ENCODE measurements around the gene RACGAP1. TPM values are rescaled to one million over a fixed set of nuclear protein-coding genes. Genes with fewer than 3 reads are reported as not detected.

RACGAP1 gene
- polyA plus RNA-seq, 1 of the 3 experiments (the other 2 are of a cell fraction): 21.5 TPM

DNA sequence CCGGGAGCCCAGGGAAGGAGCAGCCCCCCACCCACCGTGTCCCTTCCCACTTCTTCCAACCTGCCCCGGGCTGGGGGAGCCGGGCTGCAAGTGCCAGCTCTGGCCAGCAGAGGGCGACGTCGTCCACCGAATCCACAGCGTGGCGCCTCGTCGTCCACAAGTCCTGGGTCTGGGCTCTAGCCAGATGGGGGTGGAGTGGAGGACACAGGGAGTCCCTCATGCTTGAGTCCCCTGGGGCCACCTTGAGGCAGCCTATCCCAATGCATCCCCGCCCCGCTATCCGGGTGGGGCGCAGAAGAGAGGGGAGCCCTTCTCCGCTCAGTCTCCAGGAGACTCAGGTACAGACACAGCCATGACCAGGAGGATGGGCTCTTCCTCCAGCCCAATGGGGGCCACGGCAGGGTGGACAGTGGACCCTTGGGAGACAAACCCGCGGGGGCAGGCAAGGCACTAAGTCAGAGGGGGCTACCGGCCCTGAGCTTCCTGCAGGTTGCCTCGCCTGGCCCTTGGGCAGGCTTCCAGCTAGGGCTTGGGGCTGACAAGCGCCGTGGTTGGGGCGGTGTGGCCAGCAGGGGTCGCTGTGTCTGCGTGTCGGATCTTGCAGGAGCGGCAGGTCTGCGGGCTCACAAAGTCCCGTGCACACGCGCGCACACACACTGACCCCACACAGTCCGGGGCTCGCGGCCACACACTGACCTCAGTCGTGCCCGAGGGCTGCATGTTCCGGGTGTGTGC is 58.1 kb downstream of the RACGAP1 start:
- Histone ChIP-seq H3K27me3 (ENCODE audit: insufficient read depth) (no peaks in the 10 kb centered on the region), H3K27ac (ENCODE audit: low read depth in 2 of 2, low read length in 1 of 2) (peak overlapping the region in 1 of 2 experiments; percentile 60; a peak in 1 of 4 replicates), H3K36me3 (replicated peaks in 1 of 2; ENCODE audit: control insufficient read depth in 1 of 2, insufficient read depth in 2 of 2, low read length in 1 of 2) (no peaks in the 10 kb centered on the region), H3K4me3 (ENCODE audit: low read depth in 2 of 2, low read length in 1 of 2) (peak overlapping the region; percentile 47 to 64), H3K9ac (no peak overlapping the region), H3K4me2 (peak overlapping the region; percentile 96), H3K4me1 (ENCODE audit: control insufficient read depth in 1 of 2, insufficient read depth in 2 of 2, low read depth in 1 of 2, low read length in 1 of 2) (peaks cover 10 to 25% of the 10 kb centered on the region in 2 experiments; a peak in 2 of 4 replicates), H3K79me2 (ENCODE audit: insufficient read depth) (no peaks in the 10 kb centered on the region), H3F3A (replicated peaks; ENCODE audit: insufficient read depth) (no peaks in the 10 kb centered on the region), H3K9me2 (no peaks in the 10 kb centered on the region), H2AFZ (ENCODE audit: low read depth) (peak overlapping the region; percentile 94; the same call in 1 of the 2 replicates), H4K20me1 (ENCODE audit: insufficient read depth) (no peaks in the 10 kb centered on the region), H3K9me3 (no peaks in the 10 kb centered on the region)
- CTCF ChIA-PET: interaction anchor here (0.6 to 20.3 kb wide), 73 partner anchors 9 to 754 kb away, joined by 3 to 1401 read pairs (median 6); partner anchors contain the start of genes AQP2, ASIC1, BCDIN3D and CERS5
- POLR2A ChIA-PET: interaction anchor here (1.0 kb wide), 1 partner anchor 89 kb away, joined by 3 read pairs; no protein-coding TSS in a partner anchor
- 7% methylated on average over 16 of the region's 40 CpGs for WGBS (ENCODE audit: low lambda C conversion rate)
- TF ChIP-seq EP300 (IDR thresholded peaks at IDR 0.05; ENCODE audit: borderline replicate concordance in 1 of 2, low read depth in 1 of 2, low read length in 1 of 2): 0 out of 4 replicates have a peak, but pooled peaks of 1 of the 2 experiments have one; percentile 2
- TF ChIP-seq, protein P1, sequence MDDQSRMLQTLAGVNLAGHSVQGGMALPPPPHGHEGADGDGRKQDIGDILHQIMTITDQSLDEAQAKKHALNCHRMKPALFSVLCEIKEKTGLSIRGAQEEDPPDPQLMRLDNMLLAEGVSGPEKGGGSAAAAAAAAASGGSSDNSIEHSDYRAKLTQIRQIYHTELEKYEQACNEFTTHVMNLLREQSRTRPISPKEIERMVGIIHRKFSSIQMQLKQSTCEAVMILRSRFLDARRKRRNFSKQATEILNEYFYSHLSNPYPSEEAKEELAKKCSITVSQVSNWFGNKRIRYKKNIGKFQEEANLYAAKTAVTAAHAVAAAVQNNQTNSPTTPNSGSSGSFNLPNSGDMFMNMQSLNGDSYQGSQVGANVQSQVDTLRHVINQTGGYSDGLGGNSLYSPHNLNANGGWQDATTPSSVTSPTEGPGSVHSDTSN (IDR thresholded peaks at IDR 0.05): no peak
- TF ChIP-seq RCOR1 (IDR thresholded peaks at IDR 0.05; ENCODE audit: low read length): 0 out of 2 replicates have a peak, but pooled peaks have one; percentile 21
- TF ChIP-seq, protein P2, sequence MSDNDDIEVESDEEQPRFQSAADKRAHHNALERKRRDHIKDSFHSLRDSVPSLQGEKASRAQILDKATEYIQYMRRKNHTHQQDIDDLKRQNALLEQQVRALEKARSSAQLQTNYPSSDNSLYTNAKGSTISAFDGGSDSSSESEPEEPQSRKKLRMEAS (IDR thresholded peaks at IDR 0.05; ENCODE audit: low read depth): 0 out of 2 replicates have a peak, but pooled peaks have one; percentile 16
- TF ChIP-seq, protein P3, sequence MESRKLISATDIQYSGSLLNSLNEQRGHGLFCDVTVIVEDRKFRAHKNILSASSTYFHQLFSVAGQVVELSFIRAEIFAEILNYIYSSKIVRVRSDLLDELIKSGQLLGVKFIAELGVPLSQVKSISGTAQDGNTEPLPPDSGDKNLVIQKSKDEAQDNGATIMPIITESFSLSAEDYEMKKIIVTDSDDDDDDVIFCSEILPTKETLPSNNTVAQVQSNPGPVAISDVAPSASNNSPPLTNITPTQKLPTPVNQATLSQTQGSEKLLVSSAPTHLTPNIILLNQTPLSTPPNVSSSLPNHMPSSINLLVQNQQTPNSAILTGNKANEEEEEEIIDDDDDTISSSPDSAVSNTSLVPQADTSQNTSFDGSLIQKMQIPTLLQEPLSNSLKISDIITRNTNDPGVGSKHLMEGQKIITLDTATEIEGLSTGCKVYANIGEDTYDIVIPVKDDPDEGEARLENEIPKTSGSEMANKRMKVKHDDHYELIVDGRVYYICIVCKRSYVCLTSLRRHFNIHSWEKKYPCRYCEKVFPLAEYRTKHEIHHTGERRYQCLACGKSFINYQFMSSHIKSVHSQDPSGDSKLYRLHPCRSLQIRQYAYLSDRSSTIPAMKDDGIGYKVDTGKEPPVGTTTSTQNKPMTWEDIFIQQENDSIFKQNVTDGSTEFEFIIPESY (IDR thresholded peaks at IDR 0.05; ENCODE audit: borderline replicate concordance, low read depth): no peak
- peak; percentile 94 for TF ChIP-seq RAD21 (IDR thresholded peaks at IDR 0.05; ENCODE audit: low read length)
- TF ChIP-seq, protein P4, sequence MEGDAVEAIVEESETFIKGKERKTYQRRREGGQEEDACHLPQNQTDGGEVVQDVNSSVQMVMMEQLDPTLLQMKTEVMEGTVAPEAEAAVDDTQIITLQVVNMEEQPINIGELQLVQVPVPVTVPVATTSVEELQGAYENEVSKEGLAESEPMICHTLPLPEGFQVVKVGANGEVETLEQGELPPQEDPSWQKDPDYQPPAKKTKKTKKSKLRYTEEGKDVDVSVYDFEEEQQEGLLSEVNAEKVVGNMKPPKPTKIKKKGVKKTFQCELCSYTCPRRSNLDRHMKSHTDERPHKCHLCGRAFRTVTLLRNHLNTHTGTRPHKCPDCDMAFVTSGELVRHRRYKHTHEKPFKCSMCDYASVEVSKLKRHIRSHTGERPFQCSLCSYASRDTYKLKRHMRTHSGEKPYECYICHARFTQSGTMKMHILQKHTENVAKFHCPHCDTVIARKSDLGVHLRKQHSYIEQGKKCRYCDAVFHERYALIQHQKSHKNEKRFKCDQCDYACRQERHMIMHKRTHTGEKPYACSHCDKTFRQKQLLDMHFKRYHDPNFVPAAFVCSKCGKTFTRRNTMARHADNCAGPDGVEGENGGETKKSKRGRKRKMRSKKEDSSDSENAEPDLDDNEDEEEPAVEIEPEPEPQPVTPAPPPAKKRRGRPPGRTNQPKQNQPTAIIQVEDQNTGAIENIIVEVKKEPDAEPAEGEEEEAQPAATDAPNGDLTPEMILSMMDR (IDR thresholded peaks at IDR 0.05): peak; percentile 74
- peak; percentile 60; the same call in 1 of the 2 replicates for TF ChIP-seq NFIC (IDR thresholded peaks at IDR 0.05; ENCODE audit: borderline replicate concordance)
- peak; percentile 27 for TF ChIP-seq CHD2 (IDR thresholded peaks at IDR 0.05; ENCODE audit: low read length, partially characterized antibody)
- TF ChIP-seq MXI1 (IDR thresholded peaks at IDR 0.05; ENCODE audit: low read depth, low read length): peak; percentile 60; the same call in 1 of the 2 replicates
- peak; percentile 21; the same call in 1 of the 2 replicates for TF ChIP-seq NRF1 (IDR thresholded peaks at IDR 0.05; ENCODE audit: low read depth, low read length)
- TF ChIP-seq SIN3A (IDR thresholded peaks at IDR 0.05; ENCODE audit: borderline replicate concordance, low read depth, low read length): no peak
- peak; percentile 90 for TF ChIP-seq SMC3 (IDR thresholded peaks at IDR 0.05; ENCODE audit: low read depth, low read length)
- TF ChIP-seq, protein P5, sequence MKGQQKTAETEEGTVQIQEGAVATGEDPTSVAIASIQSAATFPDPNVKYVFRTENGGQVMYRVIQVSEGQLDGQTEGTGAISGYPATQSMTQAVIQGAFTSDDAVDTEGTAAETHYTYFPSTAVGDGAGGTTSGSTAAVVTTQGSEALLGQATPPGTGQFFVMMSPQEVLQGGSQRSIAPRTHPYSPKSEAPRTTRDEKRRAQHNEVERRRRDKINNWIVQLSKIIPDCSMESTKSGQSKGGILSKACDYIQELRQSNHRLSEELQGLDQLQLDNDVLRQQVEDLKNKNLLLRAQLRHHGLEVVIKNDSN (IDR thresholded peaks at IDR 0.05; ENCODE audit: borderline replicate concordance, low read depth): no peak
- no peak for TF ChIP-seq RXRA (IDR thresholded peaks at IDR 0.05; ENCODE audit: borderline replicate concordance, low read depth)
- peak; percentile 94 for DNase-seq
